ENCODE measurements around the gene TFB1M.
"Not testable (repeated sequence)": the region's sequence is repeated elsewhere in the genome, so short reads cannot be mapped to it uniquely, and the experiment has no call there.

The TFB1M gene

DNA sequence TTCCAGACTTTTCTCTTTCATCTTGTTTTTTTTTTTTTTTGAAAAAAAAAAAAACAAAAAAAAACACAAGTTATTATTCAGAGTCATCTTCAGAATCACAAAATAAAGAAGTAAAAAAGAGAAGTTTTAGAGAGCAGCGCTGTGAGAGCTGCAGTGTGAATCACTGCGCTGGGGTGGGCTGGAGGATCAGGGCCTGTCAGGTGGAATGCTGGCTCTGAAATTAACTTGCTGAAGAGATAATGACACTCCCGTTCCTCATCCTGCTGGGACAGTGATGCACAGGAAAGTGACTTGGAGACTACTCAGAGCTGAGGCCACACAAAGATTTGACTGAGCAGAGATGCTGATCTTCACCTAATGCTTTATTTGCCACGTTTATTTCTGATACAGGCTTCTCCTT lies 93.2 kb downstream of the TFB1M start:
- H3K27ac ChIP-seq (ENCODE audit: low read depth, low read length), result no peak overlapping the region
- no CpG with 5 or more reads among the region's 4 CpGs for WGBS (ENCODE audit: extremely low coverage, insufficient coverage, low lambda C conversion rate)
- H3K4me2 ChIP-seq (ENCODE audit: low read length), result no peak overlapping the region
- no peaks in the 10 kb centered on the region for H3K36me3 ChIP-seq (ENCODE audit: control insufficient read depth, insufficient read depth, low read length)
- no peak overlapping the region for H2AK5ac ChIP-seq (ENCODE audit: low read length)
- no peak overlapping the region for H3K56ac ChIP-seq (ENCODE audit: low read length)
- peaks cover 2% of the 10 kb centered on the region for H3K4me1 ChIP-seq (ENCODE audit: control insufficient read depth, low read depth, low read length)
- no peaks in the 10 kb centered on the region for H3K79me1 ChIP-seq (ENCODE audit: low read length)
- H4K8ac ChIP-seq (ENCODE audit: low read depth, low read length), result no peak overlapping the region
- no peak overlapping the region for H2BK120ac ChIP-seq (ENCODE audit: low read depth, low read length)
- H3K79me2 ChIP-seq (ENCODE audit: control insufficient read depth, insufficient read depth, low read length), result no peaks in the 10 kb centered on the region
- no peak overlapping the region for H4K5ac ChIP-seq (ENCODE audit: low read length)
- no peak overlapping the region for H2BK5ac ChIP-seq (ENCODE audit: low read length)
- no peak overlapping the region for H3K18ac ChIP-seq (ENCODE audit: low read length)
- H3K4me3 ChIP-seq (ENCODE audit: low read length), result no peak overlapping the region
- no peak overlapping the region for H2BK15ac ChIP-seq (replicated peaks; ENCODE audit: low read depth)
- H3K27me3 ChIP-seq (ENCODE audit: insufficient read depth, low read length, poor library complexity), result no peaks in the 10 kb centered on the region
- H3K4ac ChIP-seq (ENCODE audit: low read depth, low read length), result no peak overlapping the region
- H3K23ac ChIP-seq (ENCODE audit: low read length), result no peak overlapping the region
- no peak overlapping the region for H3K9ac ChIP-seq (ENCODE audit: low read length)
- DNase-seq, result no peak

DNA sequence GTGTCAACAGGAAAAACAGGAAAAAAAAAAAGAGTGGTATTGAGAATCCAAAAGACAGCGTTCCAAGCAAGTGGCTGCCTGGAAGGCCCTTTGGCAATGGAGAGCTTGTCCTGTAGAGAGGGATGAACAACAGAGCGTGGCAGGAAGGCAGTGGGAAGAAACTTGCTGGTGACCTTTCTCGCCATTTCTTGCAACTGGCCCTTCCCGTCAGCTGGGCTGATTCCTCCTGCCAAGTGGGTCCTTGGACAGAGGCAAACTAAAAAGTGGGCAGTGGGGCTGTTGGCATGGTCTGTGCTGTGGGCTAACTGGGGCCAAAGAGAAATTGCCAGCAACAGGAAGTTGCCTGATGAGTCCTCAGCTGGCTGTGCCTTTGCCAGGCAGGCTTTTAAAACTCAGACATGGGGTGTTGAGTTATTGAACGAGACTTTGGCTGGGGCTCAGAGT lies 94.4 kb downstream of the TFB1M start:
- Histone ChIP-seq H2AK5ac (ENCODE audit: low read length) (no peak overlapping the region), H4K8ac (ENCODE audit: low read depth, low read length) (no peak overlapping the region), H3K18ac (ENCODE audit: low read length) (no peak overlapping the region), H4K5ac (ENCODE audit: low read length) (no peak overlapping the region), H2BK120ac (ENCODE audit: low read depth, low read length) (no peak overlapping the region), H3K79me2 (ENCODE audit: control insufficient read depth, insufficient read depth, low read length) (no peaks in the 10 kb centered on the region), H3K36me3 (ENCODE audit: control insufficient read depth, insufficient read depth, low read length) (no peaks in the 10 kb centered on the region), H2BK5ac (ENCODE audit: low read length) (no peak overlapping the region), H3K27ac (ENCODE audit: low read depth, low read length) (no peak overlapping the region), H3K27me3 (ENCODE audit: insufficient read depth, low read length, poor library complexity) (no peaks in the 10 kb centered on the region), H3K79me1 (ENCODE audit: low read length) (no peaks in the 10 kb centered on the region), H3K4me3 (ENCODE audit: low read length) (no peak overlapping the region), H3K4me2 (ENCODE audit: low read length) (no peak overlapping the region), H3K4ac (ENCODE audit: low read depth, low read length) (no peak overlapping the region), H3K9ac (ENCODE audit: low read length) (no peak overlapping the region), H3K4me1 (ENCODE audit: control insufficient read depth, low read depth, low read length) (peaks cover 2% of the 10 kb centered on the region), H2BK15ac (replicated peaks; ENCODE audit: low read depth) (no peak overlapping the region), H3K56ac (ENCODE audit: low read length) (no peak overlapping the region), H3K23ac (ENCODE audit: low read length) (no peak overlapping the region)
- no peak for DNase-seq
- no CpG with 5 or more reads among the region's 5 CpGs for WGBS (ENCODE audit: extremely low coverage, insufficient coverage, low lambda C conversion rate)

DNA sequence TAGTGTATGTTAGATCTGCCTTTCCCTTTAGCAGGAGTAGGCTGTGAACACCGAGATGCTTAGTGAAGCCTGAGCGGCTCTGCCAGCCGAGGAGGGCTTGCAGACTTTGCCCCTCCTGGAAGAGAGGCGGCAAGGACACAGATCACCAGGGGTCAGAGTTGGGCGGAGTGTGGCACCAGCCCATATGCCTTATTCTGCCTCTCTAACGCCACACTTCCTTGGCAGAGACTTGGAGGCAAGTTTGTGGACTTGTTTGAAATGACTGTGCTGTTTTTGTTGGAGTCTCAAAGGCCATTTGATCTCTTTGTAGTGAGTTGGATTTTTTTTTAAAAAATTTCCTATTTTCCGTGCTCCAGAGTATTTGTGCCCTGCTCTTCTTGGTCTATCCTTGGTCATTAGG lies 95.0 kb downstream of the TFB1M start:
- H3K23ac ChIP-seq (ENCODE audit: low read length), result no peak overlapping the region
- H3K4me3 ChIP-seq (ENCODE audit: low read length), result no peak overlapping the region

DNA sequence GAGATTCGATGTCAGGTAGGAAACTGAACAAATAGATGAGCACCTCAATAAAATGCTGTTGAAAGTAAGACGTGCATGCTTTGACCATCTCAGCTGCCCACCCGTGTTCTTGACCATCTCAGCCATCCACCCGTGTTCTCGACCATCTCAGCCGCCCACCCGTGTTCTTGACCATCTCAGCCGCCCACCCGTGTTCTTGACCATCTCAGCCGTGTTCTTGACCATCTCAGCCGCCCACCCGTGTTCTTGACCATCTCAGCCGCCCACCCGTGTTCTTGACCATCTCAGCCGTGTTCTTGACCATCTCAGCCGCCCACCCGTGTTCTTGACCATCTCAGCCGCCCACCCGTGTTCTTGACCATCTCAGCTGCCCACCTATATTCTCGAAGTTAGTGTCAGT lies 95.6 kb downstream of the TFB1M start:
- H2BK5ac ChIP-seq (ENCODE audit: low read length); H4K5ac ChIP-seq (ENCODE audit: low read length); H3K4me2 ChIP-seq (ENCODE audit: low read length); H2AK5ac ChIP-seq (ENCODE audit: low read length); H3K79me1 ChIP-seq (ENCODE audit: low read length); H3K23ac ChIP-seq (ENCODE audit: low read length); H2BK15ac ChIP-seq (replicated peaks; ENCODE audit: low read depth); H3K4me1 ChIP-seq (ENCODE audit: control insufficient read depth, low read depth, low read length); H3K9ac ChIP-seq (ENCODE audit: low read length); H3K79me2 ChIP-seq (ENCODE audit: control insufficient read depth, insufficient read depth, low read length); H3K27me3 ChIP-seq (ENCODE audit: insufficient read depth, low read length, poor library complexity); H3K4ac ChIP-seq (ENCODE audit: low read depth, low read length); DNase-seq; H3K36me3 ChIP-seq (ENCODE audit: control insufficient read depth, insufficient read depth, low read length); H3K18ac ChIP-seq (ENCODE audit: low read length); H3K56ac ChIP-seq (ENCODE audit: low read length); H3K4me3 ChIP-seq (ENCODE audit: low read length); H2BK120ac ChIP-seq (ENCODE audit: low read depth, low read length); H3K27ac ChIP-seq (ENCODE audit: low read depth, low read length); H4K8ac ChIP-seq (ENCODE audit: low read depth, low read length): not testable (repeated sequence)
- no CpG with 5 or more reads among the region's 20 CpGs for WGBS (ENCODE audit: extremely low coverage, insufficient coverage, low lambda C conversion rate)

More for the DNA sequence above, 95.0 kb downstream of the TFB1M start:
- H3K79me1 ChIP-seq (ENCODE audit: low read length), result no peaks in the 10 kb centered on the region
- H4K5ac ChIP-seq (ENCODE audit: low read length), result no peak overlapping the region
- H3K4ac ChIP-seq (ENCODE audit: low read depth, low read length), result no peak overlapping the region
- H4K8ac ChIP-seq (ENCODE audit: low read depth, low read length), result no peak overlapping the region
- H2BK5ac ChIP-seq (ENCODE audit: low read length), result no peak overlapping the region
- no peaks in the 10 kb centered on the region for H3K79me2 ChIP-seq (ENCODE audit: control insufficient read depth, insufficient read depth, low read length)
- H3K18ac ChIP-seq (ENCODE audit: low read length), result no peak overlapping the region
- H3K36me3 ChIP-seq (ENCODE audit: control insufficient read depth, insufficient read depth, low read length), result no peaks in the 10 kb centered on the region
- H3K4me2 ChIP-seq (ENCODE audit: low read length), result no peak overlapping the region
- H3K27ac ChIP-seq (ENCODE audit: low read depth, low read length), result no peak overlapping the region
- no peak overlapping the region for H3K56ac ChIP-seq (ENCODE audit: low read length)
- no peak overlapping the region for H2BK15ac ChIP-seq (replicated peaks; ENCODE audit: low read depth)
- no peak overlapping the region for H2AK5ac ChIP-seq (ENCODE audit: low read length)
- H3K9ac ChIP-seq (ENCODE audit: low read length), result no peak overlapping the region
- no peak for DNase-seq
- H3K27me3 ChIP-seq (ENCODE audit: insufficient read depth, low read length, poor library complexity), result no peaks in the 10 kb centered on the region
- WGBS (ENCODE audit: extremely low coverage, insufficient coverage, low lambda C conversion rate), result no CpG with 5 or more reads among the region's 7 CpGs
- H3K4me1 ChIP-seq (ENCODE audit: control insufficient read depth, low read depth, low read length), result peaks cover 2% of the 10 kb centered on the region
- H2BK120ac ChIP-seq (ENCODE audit: low read depth, low read length), result no peak overlapping the region

DNA sequence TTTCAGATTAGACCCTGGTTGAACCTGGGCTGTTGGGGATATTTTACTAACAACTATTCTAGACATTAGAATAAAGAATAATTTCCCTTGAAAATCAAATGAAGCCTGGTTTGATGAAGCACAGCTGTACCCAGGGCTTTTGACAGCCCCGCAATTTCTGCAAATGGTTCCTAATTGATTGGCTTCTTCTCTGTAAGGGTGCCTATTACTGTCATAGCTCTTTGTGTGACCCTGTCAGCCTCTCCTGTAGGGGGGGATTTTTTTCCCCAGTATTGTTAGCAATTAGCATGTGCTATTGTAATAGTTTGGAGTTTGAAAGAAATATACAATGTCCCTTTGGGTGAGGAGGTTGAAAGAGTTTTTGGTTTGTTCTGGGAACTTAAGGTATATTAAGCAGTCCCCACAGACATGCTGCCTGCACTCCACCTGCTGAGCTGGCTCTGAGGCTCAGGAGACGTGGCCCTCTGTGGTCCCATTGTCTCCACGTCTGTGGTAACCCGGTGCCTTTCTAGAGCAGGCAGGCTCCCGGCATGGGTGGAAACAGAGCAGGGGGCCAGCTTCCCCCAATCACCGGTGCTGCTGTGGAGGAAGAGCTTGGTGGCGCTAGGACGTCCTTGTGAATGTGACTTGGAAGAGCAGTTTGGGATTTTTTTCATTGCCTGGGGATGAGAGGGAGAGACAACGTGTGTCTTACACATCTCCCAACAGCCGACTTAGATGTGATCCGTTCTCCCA lies 97.8 kb downstream of the TFB1M start:
- H3K79me2 ChIP-seq (ENCODE audit: control insufficient read depth, insufficient read depth, low read length), result no peaks in the 10 kb centered on the region
- no peak overlapping the region for H2BK120ac ChIP-seq (ENCODE audit: low read depth, low read length)
- H3K4ac ChIP-seq (ENCODE audit: low read depth, low read length), result no peak overlapping the region
- no peak overlapping the region for H3K4me2 ChIP-seq (ENCODE audit: low read length)
- no peaks in the 10 kb centered on the region for H3K79me1 ChIP-seq (ENCODE audit: low read length)
- peak; percentile 41 for DNase-seq
- no peak overlapping the region for H4K8ac ChIP-seq (ENCODE audit: low read depth, low read length)
- no peak overlapping the region for H3K18ac ChIP-seq (ENCODE audit: low read length)
- H3K4me1 ChIP-seq (ENCODE audit: control insufficient read depth, low read depth, low read length), result no peaks in the 10 kb centered on the region
- H2BK15ac ChIP-seq (replicated peaks; ENCODE audit: low read depth), result no peak overlapping the region
- no peak overlapping the region for H2AK5ac ChIP-seq (ENCODE audit: low read length)
- no peak overlapping the region for H2BK5ac ChIP-seq (ENCODE audit: low read length)
- H3K9ac ChIP-seq (ENCODE audit: low read length), result no peak overlapping the region
- H3K56ac ChIP-seq (ENCODE audit: low read length), result no peak overlapping the region
- WGBS (ENCODE audit: extremely low coverage, insufficient coverage, low lambda C conversion rate), result no CpG with 5 or more reads among the region's 11 CpGs
- H4K5ac ChIP-seq (ENCODE audit: low read length), result no peak overlapping the region
- H3K27me3 ChIP-seq (ENCODE audit: insufficient read depth, low read length, poor library complexity), result no peaks in the 10 kb centered on the region
- H3K23ac ChIP-seq (ENCODE audit: low read length), result no peak overlapping the region
- no peaks in the 10 kb centered on the region for H3K36me3 ChIP-seq (ENCODE audit: control insufficient read depth, insufficient read depth, low read length)
- H3K27ac ChIP-seq (ENCODE audit: low read depth, low read length), result no peak overlapping the region
- H3K4me3 ChIP-seq (ENCODE audit: low read length), result no peak overlapping the region

DNA sequence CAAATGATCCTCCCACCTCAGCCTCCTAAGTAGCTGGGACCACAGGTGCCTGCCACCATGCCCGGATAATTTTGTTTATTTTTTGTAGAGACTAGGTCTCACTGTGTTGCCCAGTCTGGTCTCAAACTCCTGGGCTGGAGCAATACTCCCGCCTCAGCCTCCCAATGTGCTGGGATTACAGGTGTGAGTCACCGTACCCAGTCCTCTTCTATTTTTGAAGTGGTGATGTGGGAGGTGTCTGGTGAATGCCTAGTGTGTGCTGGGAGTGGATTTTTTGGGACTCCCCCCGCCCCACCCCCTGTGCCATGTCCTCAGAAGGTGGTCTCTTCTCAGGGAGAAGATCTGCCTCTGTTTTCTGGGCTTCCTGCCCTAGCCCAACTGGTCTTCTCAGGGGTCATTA lies 98.4 kb downstream of the TFB1M start:
- Histone ChIP-seq H2BK120ac (ENCODE audit: low read depth, low read length) (no peak overlapping the region), H2AK5ac (ENCODE audit: low read length) (no peak overlapping the region), H3K4me1 (ENCODE audit: control insufficient read depth, low read depth, low read length) (no peaks in the 10 kb centered on the region), H3K36me3 (ENCODE audit: control insufficient read depth, insufficient read depth, low read length) (no peaks in the 10 kb centered on the region), H2BK15ac (replicated peaks; ENCODE audit: low read depth) (no peak overlapping the region), H2BK5ac (ENCODE audit: low read length) (no peak overlapping the region), H3K9ac (ENCODE audit: low read length) (no peak overlapping the region), H3K4me3 (ENCODE audit: low read length) (no peak overlapping the region), H4K8ac (ENCODE audit: low read depth, low read length) (no peak overlapping the region), H3K79me1 (ENCODE audit: low read length) (no peaks in the 10 kb centered on the region), H3K4me2 (ENCODE audit: low read length) (no peak overlapping the region), H3K4ac (ENCODE audit: low read depth, low read length) (no peak overlapping the region), H3K23ac (ENCODE audit: low read length) (no peak overlapping the region), H3K18ac (ENCODE audit: low read length) (no peak overlapping the region), H3K27ac (ENCODE audit: low read depth, low read length) (no peak overlapping the region), H3K27me3 (ENCODE audit: insufficient read depth, low read length, poor library complexity) (no peaks in the 10 kb centered on the region), H4K5ac (ENCODE audit: low read length) (no peak overlapping the region), H3K79me2 (ENCODE audit: control insufficient read depth, insufficient read depth, low read length) (no peaks in the 10 kb centered on the region), H3K56ac (ENCODE audit: low read length) (no peak overlapping the region)
- WGBS (ENCODE audit: extremely low coverage, insufficient coverage, low lambda C conversion rate), result no CpG with 5 or more reads among the region's 4 CpGs
- DNase-seq, result no peak

Measured in mesendoderm (in vitro differentiated cells).